K562 (cell line): ENCODE results near the gene RBM26. TPM values are rescaled to one million over a fixed set of nuclear protein-coding genes. Genes with fewer than 3 reads are reported as not detected.

Experiments used
- ATAC-seq: fragments of 200-7000 bp; cut with Tn5 transposase; 3 replicates; pipeline ENCODE4 v1.9.1; 2020; ENCODE audit warnings: moderate library complexity
- BruUV-seq: library from RNA; stranded (reverse); fragments of 400-500 nt; replicated peaks from 2 replicates; lab custom pipeline; 2021; lab: Mats Ljungman, UMichigan
- CTCF ChIA-PET: fragments of 300-600 bp; formaldehyde crosslinking; extraction: SDS; loops from one replicate; lab custom pipeline; 2021; ENCODE audit warnings: low intra/inter-chr PET ratio; lab: Yijun Ruan, JAX
- POLR2A ChIA-PET: fragments of 300-600, 350-650 bp; sonication (Branson Sonifier 250); formaldehyde crosslinking; extraction: SDS; loops from one replicate; lab custom pipeline; 2021; ENCODE audit warnings: antibody characterized with exemption, inconsistent platforms; lab: Yijun Ruan, JAX
- DNase-seq, 4 experiments: peaks; one replicate each; pipeline versions ENCODE4 v3.0.0 to v3.0.0-alpha.2; 2011 to 2018; ENCODE audit warnings: low spot score in 3 of 4, mixed read lengths in 3 of 4; ENCODE audit errors: extremely low read depth in 1 of 4
- FAIRE-seq: peaks from 2 replicates; lab custom pipeline; 2011; peaks lifted over from hg19 to GRCh38; lab: Jason Lieb, UNC
- H2AFZ ChIP-seq: 2 replicates; pipeline ENCODE4 v1.6.0; 2011; ENCODE audit warnings: low read depth, low read length, control low read depth, inconsistent platforms
- H3K27ac ChIP-seq: fragments of 200-600 bp; 3 replicates; pipeline ENCODE4 v1.8.0; 2011; ENCODE audit warnings: low read depth, mild to moderate bottlenecking, control low read depth, inconsistent platforms, low read length, moderate library complexity, mixed read lengths; ENCODE audit errors: extremely low read depth
- H3K27me3 ChIP-seq, 2 experiments: fragments of 300-600 bp in 1 of 2; 2 replicates in 1 of 2; 3 replicates in 1 of 2; pipeline versions ENCODE4 v1.6.0 to v1.8.0; 2011; ENCODE audit warnings: inconsistent platforms in 2 of 2, low read length in 2 of 2, mild to moderate bottlenecking in 1 of 2, mixed read lengths in 1 of 2, moderate library complexity in 1 of 2; ENCODE audit not compliant: control insufficient read depth in 2 of 2, insufficient read depth in 2 of 2
- H3K36me3 ChIP-seq: fragments of 300-600 bp; 3 replicates; pipeline ENCODE4 v1.8.0; 2011; ENCODE audit warnings: mild to moderate bottlenecking, low read length, inconsistent platforms; ENCODE audit not compliant: control insufficient read depth, insufficient read depth
- H3K4me1 ChIP-seq, 2 experiments: fragments of 200-600 bp in 1 of 2; replicated peaks in 1 of 2; 2 replicates in 1 of 2; 3 replicates in 1 of 2; pipeline versions ENCODE4 v1.5.1 to v1.8.0; 2011; ENCODE audit warnings: inconsistent platforms in 2 of 2, low read length in 2 of 2, mild to moderate bottlenecking in 1 of 2, mixed read lengths in 1 of 2, moderate library complexity in 1 of 2; ENCODE audit not compliant: control insufficient read depth in 2 of 2, insufficient read depth in 2 of 2
- H3K4me2 ChIP-seq: 2 replicates; pipeline ENCODE4 v1.6.1; 2011; ENCODE audit warnings: low read length, control low read depth, inconsistent platforms, mixed read lengths; ENCODE audit not compliant: insufficient read depth
- H3K4me3 ChIP-seq: fragments of 200-600 bp; sonication (generic), shearing (Covaris generic); 2 replicates; pipeline ENCODE4 v1.5.1; 2016; ENCODE audit warnings: control low read depth, inconsistent platforms
- H3K79me2 ChIP-seq: fragments of 200-600 bp; 3 replicates; pipeline ENCODE4 v1.8.0; 2011; ENCODE audit warnings: low read length, inconsistent platforms; ENCODE audit not compliant: control insufficient read depth, insufficient read depth
- H3K9ac ChIP-seq, 2 experiments: 2 replicates each; pipeline versions ENCODE4 v1.6.0 to v1.6.1; 2011; ENCODE audit warnings: low read depth in 2 of 2, low read length in 2 of 2, control low read depth in 1 of 2, inconsistent platforms in 1 of 2, mild to moderate bottlenecking in 1 of 2, mixed read lengths in 1 of 2; ENCODE audit not compliant: insufficient read depth in 1 of 2
- H3K9me1 ChIP-seq: one replicate; pipeline ENCODE4 v1.6.0; 2011; ENCODE audit warnings: inconsistent platforms, mild to moderate bottlenecking, low read length, moderate library complexity; ENCODE audit not compliant: control insufficient read depth, insufficient read depth
- H3K9me3 ChIP-seq: replicated peaks from 2 replicates; pipeline ENCODE4 v1.5.1; 2011; ENCODE audit warnings: low read depth, low read length, inconsistent platforms; ENCODE audit not compliant: control insufficient read depth, insufficient read depth
- H4K20me1 ChIP-seq: replicated peaks from 2 replicates; pipeline ENCODE4 v1.6.1; 2011; ENCODE audit warnings: low read length, inconsistent platforms, mixed read lengths; ENCODE audit not compliant: control insufficient read depth, insufficient read depth
- CBFA2T2 ChIP-seq: fragments of 450-650 bp; conservative IDR thresholded peaks from 2 replicates; pipeline ENCODE4 v1.6.1; 2017; ENCODE audit warnings: mild to moderate bottlenecking
- CBFA2T3 ChIP-seq: fragments of 450-650 bp; IDR thresholded peaks from 2 replicates; pipeline ENCODE4 v1.6.1; 2017
- FOXJ2 ChIP-seq: fragments of 200-800 bp; sonication (Bioruptor generic); IDR thresholded peaks from 2 replicates; pipeline ENCODE4 v1.6.1; 2016; ENCODE audit warnings: missing genetic modification characterization, missing compliant biosample characterization
- IRF2 ChIP-seq: sonication (generic); formaldehyde crosslinking; IDR thresholded peaks from 2 replicates; pipeline ENCODE4 v1.8.1; 2022; ENCODE audit warnings: mild to moderate bottlenecking, missing genetic modification reagents
- KDM4B ChIP-seq, 2 experiments: fragments of 450-650 bp in 1 of 2; sonication (generic) in 1 of 2; IDR thresholded peaks; 2 replicates each; pipeline ENCODE4 v1.6.1; 2016 to 2017; ENCODE audit warnings: borderline replicate concordance in 2 of 2, antibody characterized with exemption in 1 of 2, low read depth in 1 of 2, mild to moderate bottlenecking in 1 of 2
- NR1H2 ChIP-seq: sonication (generic); formaldehyde crosslinking; IDR thresholded peaks from 2 replicates; pipeline ENCODE4 v1.4.0; 2020; ENCODE audit warnings: mild to moderate bottlenecking, missing genetic modification reagents
- RFX7 ChIP-seq: fragments of 250-450 bp; sonication (Bioruptor Pico); IDR thresholded peaks from 2 replicates; pipeline ENCODE4 v1.5.1; 2021; ENCODE audit warnings: mild to moderate bottlenecking
- SIN3A ChIP-seq, 2 experiments: fragments of 150-350 bp in 1 of 2; IDR thresholded peaks; 2 replicates each; pipeline ENCODE4 v1.6.1; 2011 to 2016; ENCODE audit warnings: borderline replicate concordance in 2 of 2, low read depth in 2 of 2, low read length in 2 of 2, mild to moderate bottlenecking in 2 of 2, moderate library complexity in 2 of 2; ENCODE audit not compliant: control insufficient read depth in 1 of 2
- SMAD1 ChIP-seq: fragments of 150-350 bp; IDR thresholded peaks from 2 replicates; pipeline ENCODE4 v1.6.1; 2014; ENCODE audit warnings: low read length, low read depth; ENCODE audit not compliant: partially characterized antibody
- TAL1 ChIP-seq: fragments of 450-650 bp; IDR thresholded peaks from 2 replicates; pipeline ENCODE4 v1.6.1; 2016; ENCODE audit warnings: mild to moderate bottlenecking
- ZNF146 ChIP-seq: IDR thresholded peaks from one replicate; pipeline ENCODE4 v1.6.1; 2018; ENCODE audit warnings: missing compliant biosample characterization; ENCODE audit not compliant: unreplicated experiment
- ZNF24 ChIP-seq: fragments of 450-650 bp; IDR thresholded peaks from 2 replicates; pipeline ENCODE4 v1.6.1; 2016
- ZNF316 ChIP-seq: fragments of 450-650 bp; IDR thresholded peaks from 2 replicates; pipeline ENCODE4 v1.6.1; 2016
- in situ Hi-C: fragments of 300-500 bp; cut with MboI; formaldehyde crosslinking; loops from 4 replicates; pipeline ENCODE4 v1.15.0; 2018; ENCODE audit warnings: inconsistent platforms, mixed read lengths
- intact Hi-C: fragments of 100-400 bp; cut with micrococcal nuclease; formaldehyde crosslinking; loops from 2 replicates; pipeline ENCODE4 v1.14.2; 2022
- polyA plus RNA-seq, 8 experiments: library from polyadenylated mRNA; depleted of rRNA in 4 of 8; stranded (reverse) in 5 of 8; unstranded in 3 of 8; fragments of >200 nt; fragmentation: Nextera tagmentation in 2 of 8; fragmentation: Illumina TruSeq in 1 of 8; extraction: Ambion mirVana in 2 of 8; extraction: Trizol in 1 of 8; gene quantifications; 2 replicates each; pipeline versions ENCODE4 v1.2.1 to v1.2.3, GENCODE V29; 2011 to 2014; ENCODE audit warnings: inconsistent platforms in 1 of 8, missing spikeins in 1 of 8
- total RNA-seq, 7 experiments: library from RNA; depleted of rRNA in 6 of 7; stranded (reverse); fragments of >200 nt in 6 of 7; fragmentation: Illumina TruSeq in 2 of 7; extraction: Trizol in 2 of 7; gene quantifications; 2 replicates each; pipeline versions ENCODE4 v1.2.1 to v1.2.3, GENCODE V29; 2011 to 2021; ENCODE audit warnings: low replicate concordance in 1 of 7
- TF ChIP-seq, protein P1 (sequence below), 2 experiments: fragments of 450-650 bp; formaldehyde crosslinking in 1 of 2; IDR thresholded peaks; 2 replicates each; pipeline versions ENCODE4 v1.4.0 to v1.6.1; 2014 to 2020; ENCODE audit warnings: mild to moderate bottlenecking in 2 of 2, borderline replicate concordance in 1 of 2, low read depth in 1 of 2
- TF ChIP-seq, protein P2 (sequence below): fragments of 450-650 bp; formaldehyde crosslinking; IDR thresholded peaks from 2 replicates; pipeline ENCODE4 v1.4.0; 2020; ENCODE audit warnings: mild to moderate bottlenecking, moderate library complexity

Gene RBM26
- total and polyA plus RNA-seq, 9 of the 15 experiments (the other 6 are each of a cell fraction or from before 2014, with no cell fraction given): 10.0 to 42.4 (median 26.4) TPM

GRCh38 chr13:79398127-79398526 is 7.9 kb downstream of the RBM26 start:
- H4K20me1 ChIP-seq: peaks cover 4% of the 10 kb centered on the region; the same call in 1 of the 2 replicates
- H2AFZ ChIP-seq: no peak overlapping the region
- POLR2A ChIA-PET: interaction anchor here (1.7 kb wide), 1 partner anchor 10 kb away, joined by 4 read pairs; no protein-coding TSS in a partner anchor
- 0 out of 3 replicates have a peak overlapping the region, but pooled peaks have one; percentile 10 for H3K27ac ChIP-seq
- peaks cover 100% of the 10 kb centered on the region for H3K79me2 ChIP-seq
- H3K9me3 ChIP-seq: peaks cover 10% of the 10 kb centered on the region
- DNase-seq: peak in 1 of 4 experiments; percentile 16
- peaks cover 74% of the 10 kb centered on the region for H3K36me3 ChIP-seq
- no peak overlapping the region for H3K4me2 ChIP-seq
- CTCF ChIA-PET: no interaction called here
- H3K27me3 ChIP-seq: no peaks in the 10 kb centered on the region
- in situ Hi-C loops: no loop called here
- H3K9me1 ChIP-seq: peaks cover 3% of the 10 kb centered on the region
- H3K9ac ChIP-seq: no peak overlapping the region; a peak in 1 of 4 replicates
- H3K4me3 ChIP-seq: no peak overlapping the region
- H3K4me1 ChIP-seq: peaks cover 0 to 27% of the 10 kb centered on the region in 2 experiments; a peak in 3 of 5 replicates
- intact Hi-C loops: no loop called here
- no TSS peak for BruUV-seq
- ATAC-seq: no peak
- no peak for FAIRE-seq
- TF ChIP-seq ZNF146 (CRISPR knock-in tag) (no peak), NR1H2 (CRISPR knock-in tag) (no peak), KDM4B (IDR thresholded peaks at IDR 0.05; ENCODE audit: borderline replicate concordance in 2 of 2, low read depth in 1 of 2) (no peak), SMAD1 (no peak), CBFA2T3 (peak; percentile 55), SIN3A (IDR thresholded peaks at IDR 0.05; ENCODE audit: borderline replicate concordance in 2 of 2, control insufficient read depth in 1 of 2, low read depth in 2 of 2, low read length in 2 of 2) (no peak), IRF2 (CRISPR knock-in tag) (no peak), TAL1 (0 out of 2 replicates have a peak, but pooled peaks have one; percentile 14), CBFA2T2 (0 out of 2 replicates have a peak, but pooled peaks have one; percentile 12), ZNF316 (0 out of 2 replicates have a peak, but pooled peaks have one; percentile 14), FOXJ2 (tag) (no peak), ZNF24 (no peak), RFX7 (CRISPR knock-in tag) (no peak)
- TF ChIP-seq, protein P1, sequence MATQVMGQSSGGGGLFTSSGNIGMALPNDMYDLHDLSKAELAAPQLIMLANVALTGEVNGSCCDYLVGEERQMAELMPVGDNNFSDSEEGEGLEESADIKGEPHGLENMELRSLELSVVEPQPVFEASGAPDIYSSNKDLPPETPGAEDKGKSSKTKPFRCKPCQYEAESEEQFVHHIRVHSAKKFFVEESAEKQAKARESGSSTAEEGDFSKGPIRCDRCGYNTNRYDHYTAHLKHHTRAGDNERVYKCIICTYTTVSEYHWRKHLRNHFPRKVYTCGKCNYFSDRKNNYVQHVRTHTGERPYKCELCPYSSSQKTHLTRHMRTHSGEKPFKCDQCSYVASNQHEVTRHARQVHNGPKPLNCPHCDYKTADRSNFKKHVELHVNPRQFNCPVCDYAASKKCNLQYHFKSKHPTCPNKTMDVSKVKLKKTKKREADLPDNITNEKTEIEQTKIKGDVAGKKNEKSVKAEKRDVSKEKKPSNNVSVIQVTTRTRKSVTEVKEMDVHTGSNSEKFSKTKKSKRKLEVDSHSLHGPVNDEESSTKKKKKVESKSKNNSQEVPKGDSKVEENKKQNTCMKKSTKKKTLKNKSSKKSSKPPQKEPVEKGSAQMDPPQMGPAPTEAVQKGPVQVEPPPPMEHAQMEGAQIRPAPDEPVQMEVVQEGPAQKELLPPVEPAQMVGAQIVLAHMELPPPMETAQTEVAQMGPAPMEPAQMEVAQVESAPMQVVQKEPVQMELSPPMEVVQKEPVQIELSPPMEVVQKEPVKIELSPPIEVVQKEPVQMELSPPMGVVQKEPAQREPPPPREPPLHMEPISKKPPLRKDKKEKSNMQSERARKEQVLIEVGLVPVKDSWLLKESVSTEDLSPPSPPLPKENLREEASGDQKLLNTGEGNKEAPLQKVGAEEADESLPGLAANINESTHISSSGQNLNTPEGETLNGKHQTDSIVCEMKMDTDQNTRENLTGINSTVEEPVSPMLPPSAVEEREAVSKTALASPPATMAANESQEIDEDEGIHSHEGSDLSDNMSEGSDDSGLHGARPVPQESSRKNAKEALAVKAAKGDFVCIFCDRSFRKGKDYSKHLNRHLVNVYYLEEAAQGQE (IDR thresholded peaks at IDR 0.05; ENCODE audit: borderline replicate concordance): no peak
- TF ChIP-seq, protein P1 (CRISPR knock-in tag; IDR thresholded peaks at IDR 0.05; ENCODE audit: low read depth): no peak
- TF ChIP-seq, protein P2, sequence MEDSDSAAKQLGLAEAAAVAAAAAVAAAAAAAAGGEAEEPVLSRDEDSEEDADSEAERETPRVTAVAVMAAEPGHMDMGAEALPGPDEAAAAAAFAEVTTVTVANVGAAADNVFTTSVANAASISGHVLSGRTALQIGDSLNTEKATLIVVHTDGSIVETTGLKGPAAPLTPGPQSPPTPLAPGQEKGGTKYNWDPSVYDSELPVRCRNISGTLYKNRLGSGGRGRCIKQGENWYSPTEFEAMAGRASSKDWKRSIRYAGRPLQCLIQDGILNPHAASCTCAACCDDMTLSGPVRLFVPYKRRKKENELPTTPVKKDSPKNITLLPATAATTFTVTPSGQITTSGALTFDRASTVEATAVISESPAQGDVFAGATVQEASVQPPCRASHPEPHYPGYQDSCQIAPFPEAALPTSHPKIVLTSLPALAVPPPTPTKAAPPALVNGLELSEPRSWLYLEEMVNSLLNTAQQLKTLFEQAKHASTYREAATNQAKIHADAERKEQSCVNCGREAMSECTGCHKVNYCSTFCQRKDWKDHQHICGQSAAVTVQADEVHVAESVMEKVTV (CRISPR knock-in tag): no peak
